IPS DF 4.7 (cell line): ENCODE data around the gene TTC33.
"Not testable (repeated sequence)": the region's sequence is repeated elsewhere in the genome, so short reads cannot be mapped to it uniquely, and the experiment has no call there.

Experiments used
- DNase-seq: peaks from one replicate; pipeline ENCODE4 v3.0.0-alpha.2; 2013; ENCODE audit warnings: low spot score; ENCODE audit errors: extremely low read depth

TTC33 gene

DNA sequence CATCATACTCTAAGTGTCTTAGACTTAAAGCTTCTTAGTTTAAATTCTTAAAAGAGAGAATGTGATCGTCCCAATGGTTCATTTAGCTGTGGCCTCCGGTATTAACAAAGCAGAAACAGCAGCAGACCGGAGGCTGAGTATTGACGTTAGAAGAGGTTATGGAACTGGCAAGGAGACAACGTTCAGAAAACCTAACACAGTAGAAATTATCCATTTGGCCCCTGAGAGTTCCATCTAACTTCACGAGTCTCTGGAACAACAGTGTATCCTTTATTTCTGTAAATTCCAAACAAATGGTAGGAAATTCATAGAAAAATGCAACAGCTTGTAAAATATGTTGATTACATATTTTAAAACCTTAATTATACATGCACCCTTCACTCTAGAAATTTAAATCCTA lies 183.4 kb downstream of the TTC33 start:
- DNase-seq, result no peak

DNA sequence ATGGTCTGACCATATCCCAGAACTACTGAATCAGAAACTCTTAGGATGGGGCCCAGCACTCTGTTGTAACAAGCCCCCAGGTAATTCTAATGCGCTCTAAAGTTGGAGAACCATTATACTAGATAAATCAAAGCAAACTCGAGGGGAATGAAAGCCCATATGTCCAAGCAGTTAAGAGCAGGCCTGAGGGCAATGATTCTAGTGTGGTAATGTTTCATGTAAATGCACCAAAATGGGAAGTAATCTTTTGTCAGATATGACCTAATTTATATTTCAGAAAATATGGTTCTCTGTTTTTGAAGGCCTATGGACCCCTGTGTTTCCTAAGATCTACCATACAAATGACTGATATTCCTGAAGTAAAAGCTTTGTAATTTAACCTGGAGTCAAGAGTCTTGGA lies 184.0 kb downstream of the TTC33 start:
- no peak for DNase-seq

DNA sequence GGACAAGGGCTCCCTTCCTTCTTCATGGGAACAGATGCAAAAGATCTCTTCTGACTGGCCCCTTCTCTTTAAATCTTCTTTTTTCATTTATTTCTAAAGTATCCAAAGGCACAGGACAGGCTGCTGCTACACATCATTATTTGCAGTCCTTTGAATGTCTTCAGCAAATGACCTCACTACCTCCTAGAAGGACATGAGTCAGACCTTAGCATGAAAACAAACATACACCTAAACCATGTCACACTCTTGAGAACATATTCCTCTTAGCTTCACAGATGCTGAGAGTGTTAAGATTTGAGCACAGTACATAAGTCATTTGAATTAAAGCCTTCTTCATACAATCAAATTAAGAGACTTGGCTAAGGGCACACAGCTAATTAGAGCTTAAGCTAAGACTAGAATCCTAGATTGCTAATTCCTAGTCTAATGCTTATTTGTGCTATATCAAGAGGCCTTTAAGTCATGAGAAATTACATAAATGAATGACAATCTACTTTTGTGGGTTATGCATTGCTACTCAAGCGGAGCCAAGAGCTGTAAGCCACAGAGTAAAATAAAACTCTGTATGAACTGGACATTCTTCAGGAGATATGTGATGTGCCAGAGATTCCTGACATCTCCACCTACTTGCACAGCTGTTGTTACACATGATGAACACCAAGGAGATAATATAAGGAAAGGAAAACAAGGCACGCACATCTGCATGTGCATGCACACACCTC lies 185.2 kb downstream of the TTC33 start:
- no peak for DNase-seq

DNA sequence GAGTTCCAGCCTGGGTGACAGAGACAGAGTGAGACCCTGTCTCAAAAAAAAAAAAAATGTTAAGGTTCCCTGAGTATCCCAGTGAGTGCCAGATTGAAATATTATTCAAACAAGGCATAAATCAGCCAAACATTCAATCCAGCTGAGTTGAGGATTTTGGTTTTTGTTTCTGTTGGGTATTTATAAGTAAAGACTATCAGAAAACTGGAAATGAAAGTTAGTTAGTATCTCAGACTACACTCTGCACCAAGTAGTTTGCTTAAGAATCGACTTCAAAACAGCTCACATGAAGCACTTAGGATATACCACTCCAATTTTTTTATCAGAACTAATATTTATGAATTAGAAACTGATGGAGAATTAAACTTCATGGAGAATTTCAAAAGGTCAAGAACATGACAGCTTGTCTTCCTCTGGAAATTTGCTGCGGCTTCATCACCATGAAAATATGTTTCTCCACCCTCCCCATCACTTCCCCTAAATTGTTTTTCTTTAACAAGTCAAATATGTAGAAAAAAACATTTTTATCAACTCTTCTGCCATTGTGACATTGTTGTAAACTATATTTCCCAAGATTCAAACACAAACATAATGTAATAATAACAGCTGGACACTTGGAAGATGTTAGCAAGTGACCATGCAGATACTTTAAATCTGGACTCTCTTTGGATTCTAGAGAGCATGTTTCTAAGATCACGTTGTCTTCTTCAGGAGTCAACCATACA lies 186.1 kb downstream of the TTC33 start:
- DNase-seq, result no peak

DNA sequence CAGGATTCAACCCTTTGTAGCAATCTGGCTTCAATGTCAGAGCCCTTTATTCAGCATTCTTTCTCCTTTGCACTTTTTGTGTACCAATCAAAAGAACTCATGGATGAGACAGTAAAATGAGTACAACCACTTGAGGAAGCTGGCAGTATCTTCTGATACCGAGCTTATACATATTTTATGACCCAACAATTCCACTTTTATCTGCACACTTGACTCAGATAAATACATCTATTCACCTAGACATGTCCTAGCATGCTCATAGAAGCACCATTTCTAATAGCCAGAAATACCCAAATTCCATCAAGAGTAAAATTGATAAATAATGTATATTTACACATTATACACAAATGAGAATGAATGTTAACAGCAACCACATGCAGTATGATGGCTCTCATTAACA lies 187.2 kb downstream of the TTC33 start:
- no peak for DNase-seq

DNA sequence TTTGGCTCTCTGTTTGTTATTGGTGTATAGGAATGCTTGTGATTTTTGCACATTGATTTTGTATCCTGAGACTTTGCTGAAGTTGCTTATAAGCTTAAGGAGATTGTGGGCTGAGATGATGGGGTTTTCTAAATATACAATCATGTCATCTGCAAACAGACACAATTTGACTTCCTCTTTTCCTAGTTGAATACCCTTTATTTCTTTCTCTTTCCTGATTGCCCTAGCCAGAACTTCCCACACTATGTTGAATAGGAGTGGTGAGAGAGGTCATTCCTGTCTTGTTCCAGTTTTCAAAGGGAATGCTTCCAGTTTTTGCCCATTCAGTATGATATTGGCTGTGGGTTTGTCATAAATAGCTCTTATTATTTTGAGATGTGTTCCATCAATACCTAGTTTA lies 192.6 kb downstream of the TTC33 start:
- DNase-seq, result not testable (repeated sequence)

DNA sequence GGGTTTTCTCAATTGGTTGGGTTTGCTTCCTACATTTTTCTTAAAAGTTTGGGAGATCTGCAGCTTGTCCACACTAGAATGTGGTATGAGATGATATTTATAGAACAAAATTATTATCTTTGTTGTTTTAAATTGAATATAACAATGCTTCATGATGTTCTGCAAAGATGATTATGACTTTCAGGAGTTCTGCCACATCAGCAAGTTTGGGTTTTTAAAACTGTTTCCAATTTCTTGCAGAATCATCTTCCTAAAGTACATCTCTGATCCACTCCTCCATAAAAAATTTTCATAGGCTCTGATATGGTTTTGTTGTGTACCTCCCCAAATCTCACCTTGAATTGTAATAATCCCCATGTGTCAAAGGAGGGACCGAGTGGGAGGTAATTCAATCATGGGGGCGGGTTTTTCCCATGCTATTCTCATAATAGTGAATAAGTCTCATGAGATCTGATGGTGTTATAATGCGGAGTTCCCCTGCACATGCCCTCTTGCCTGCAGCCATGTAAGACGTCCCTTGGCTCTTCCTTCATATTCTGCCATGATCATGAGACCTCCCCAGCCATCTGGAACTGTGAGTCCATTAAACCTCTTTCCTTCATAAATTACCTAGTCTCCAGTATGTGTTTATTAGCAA lies 195.2 kb downstream of the TTC33 start:
- DNase-seq, result no peak

DNA sequence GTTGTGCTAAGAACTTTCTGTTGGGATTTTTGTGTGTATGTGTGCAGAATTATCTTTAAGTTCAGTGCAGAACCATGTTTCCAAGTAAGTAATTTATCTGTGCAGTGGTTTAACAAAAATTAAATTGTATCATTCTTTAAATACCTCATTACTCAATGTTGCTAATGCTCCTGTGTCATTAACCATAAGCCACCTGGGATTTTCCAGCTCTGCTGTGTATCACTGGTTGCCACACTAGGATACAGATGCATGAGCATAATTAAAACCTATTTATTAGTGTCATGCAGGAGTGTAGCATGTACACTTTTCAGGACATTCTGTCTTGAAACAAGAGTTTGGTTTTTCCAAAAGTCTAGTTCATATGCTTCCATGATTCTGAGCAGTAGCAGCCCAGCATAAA lies 196.5 kb downstream of the TTC33 start:
- DNase-seq, result no peak

DNA sequence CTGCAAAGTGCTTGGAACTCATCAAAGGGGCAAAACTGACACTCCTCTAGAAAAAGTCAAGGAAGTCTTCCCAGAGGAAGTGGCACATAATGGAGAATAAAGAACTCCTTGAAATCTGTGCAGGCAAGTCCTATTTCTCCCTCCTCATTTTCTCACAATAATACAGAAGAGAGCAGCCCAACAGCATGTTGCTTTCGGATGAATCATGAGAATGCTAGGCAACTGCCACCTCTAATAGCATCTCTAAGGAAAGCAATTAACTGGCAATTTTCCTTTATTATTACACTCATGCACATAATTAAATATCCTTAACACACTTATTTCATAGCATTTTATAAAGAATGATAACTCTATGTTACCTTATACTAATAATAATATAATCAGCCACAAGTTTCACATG lies 198.3 kb downstream of the TTC33 start:
- no peak for DNase-seq

DNA sequence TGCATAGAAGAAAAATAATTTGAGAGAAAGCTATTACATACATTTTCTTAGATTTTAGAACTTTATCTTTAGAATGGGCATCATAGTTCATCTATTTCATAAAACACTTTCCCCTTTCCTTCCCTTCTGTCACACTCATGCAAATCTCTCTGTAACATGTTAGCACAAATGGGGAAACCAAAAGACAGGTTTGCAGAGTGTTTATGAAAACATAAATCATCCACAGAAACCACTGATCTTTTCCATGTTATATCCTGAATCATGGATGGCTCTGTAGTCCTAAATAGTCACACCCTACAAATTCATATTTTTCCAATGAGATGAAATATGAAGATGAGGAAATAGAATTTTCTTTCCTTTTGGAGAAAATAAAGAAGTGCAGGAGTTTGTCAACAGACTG lies 198.9 kb downstream of the TTC33 start:
- DNase-seq, result no peak

DNA sequence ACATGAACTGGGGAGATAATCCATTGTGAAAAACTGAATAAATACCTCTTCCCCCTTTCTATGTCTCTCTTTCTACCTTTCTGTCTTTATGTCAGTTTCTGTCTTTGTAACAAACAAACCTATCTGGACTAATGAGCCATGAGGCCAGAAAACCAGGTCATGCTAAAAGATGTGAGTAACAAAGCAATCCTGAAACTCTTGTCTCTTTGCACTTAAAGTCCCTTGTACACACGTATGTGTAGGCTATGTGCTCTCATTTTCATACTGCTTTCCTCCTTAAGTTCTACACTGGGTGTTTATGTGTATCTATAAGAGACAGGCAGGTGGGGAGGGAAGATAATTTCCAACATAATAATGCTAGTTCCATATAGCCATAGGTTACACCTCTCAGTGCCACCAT lies 199.9 kb downstream of the TTC33 start:
- DNase-seq, result no peak

DNA sequence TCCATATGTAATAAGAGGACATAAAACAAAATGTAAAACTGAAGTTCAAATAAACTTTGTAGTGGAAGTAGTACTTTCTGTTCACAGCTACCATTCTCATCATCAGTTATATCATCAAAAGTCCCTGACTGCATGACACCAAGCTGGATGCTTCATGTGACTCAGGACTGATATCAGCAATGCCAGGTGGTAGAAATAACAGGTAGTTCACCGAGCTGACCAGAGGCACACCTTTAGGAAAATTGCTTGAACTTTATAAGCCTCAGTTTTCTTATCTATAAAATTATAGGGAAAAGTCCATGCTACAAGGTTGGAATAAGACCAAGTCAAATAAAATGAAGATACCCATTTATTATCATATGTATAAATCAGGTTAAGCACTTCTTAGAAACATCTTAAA lies 200.9 kb downstream of the TTC33 start:
- no peak for DNase-seq

DNA sequence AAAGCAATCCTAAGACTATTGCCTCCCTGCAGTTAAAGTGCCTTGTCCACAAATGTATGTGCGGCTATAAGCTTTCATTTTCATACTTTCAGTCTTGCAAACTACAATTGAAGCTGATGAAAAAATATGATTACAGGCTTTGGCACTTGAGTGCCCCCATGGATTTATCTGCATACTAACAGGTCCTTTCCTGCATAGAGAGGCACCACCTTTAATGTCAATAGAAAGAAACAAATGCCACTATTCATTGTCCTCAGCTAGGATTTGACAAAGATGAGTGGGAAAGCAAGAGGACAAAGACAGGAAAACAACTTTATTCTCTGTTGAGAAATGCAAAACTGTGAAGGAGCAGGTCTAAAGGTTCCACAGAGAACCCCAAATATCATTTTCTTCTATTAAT lies 201.7 kb downstream of the TTC33 start:
- DNase-seq, result no peak

DNA sequence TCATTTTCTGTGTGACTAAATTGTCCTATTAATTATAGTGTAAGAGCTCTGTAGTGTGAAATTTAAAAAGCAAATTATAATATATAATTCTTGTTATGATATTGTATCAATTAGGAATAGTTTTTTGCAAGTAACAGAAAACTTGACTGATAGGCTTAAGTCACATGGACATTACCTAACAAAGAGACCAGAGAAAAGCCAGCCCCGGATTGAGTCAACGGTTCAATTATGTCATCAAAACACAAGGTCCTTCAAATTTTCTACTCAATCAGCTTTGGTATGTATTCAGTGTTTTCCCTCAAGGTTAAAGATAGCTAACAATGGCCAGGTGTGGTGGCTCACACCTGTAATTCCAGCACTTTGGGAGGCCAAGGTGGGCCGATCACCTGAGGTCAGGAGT lies 202.8 kb downstream of the TTC33 start:
- no peak for DNase-seq

DNA sequence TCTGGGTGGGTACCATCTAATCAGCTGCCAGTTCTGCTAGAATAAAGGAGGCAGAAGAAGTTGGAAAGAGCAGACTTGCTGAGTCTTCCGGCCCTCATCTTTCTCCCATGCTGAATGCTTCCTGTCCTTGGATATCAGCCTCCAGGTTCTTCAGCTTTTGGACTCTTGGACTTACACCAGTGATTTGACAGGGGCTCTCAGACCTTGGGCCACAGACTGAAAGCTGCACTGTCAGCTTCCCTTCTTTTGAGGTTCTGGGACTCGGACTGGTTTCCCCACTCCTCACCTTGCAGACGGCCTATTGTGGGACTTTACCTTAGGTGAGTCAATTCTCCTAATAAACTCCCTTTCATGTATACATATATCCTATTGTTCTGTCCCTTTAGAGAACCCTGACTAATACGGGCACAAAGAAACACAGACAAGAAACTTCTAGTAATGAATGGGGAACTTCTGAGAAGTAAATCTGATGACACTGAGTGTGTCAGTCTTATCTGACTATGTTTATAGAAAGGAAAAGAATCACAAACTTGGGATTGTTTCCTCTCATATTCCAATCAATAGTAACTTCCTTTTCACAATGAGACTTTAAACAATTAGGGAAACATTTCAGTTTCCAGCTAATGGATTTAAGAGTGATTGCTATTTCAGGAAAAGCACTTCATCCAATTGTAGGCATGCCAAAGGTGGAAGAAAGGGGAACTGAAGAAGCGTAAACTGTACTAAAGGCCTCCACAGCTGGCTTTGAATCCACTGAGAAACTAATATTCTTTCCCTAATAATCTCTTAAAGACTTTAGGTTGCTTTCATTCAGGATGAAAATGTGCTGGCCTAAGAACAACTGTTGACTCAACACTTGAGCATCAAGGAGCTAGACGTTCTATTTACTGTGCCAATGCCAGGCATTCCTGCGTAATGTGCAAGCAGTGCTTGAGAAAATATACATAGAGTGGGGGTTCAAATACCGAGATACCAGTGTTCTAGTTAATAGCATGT lies 204.0 kb downstream of the TTC33 start:
- DNase-seq, result no peak

DNA sequence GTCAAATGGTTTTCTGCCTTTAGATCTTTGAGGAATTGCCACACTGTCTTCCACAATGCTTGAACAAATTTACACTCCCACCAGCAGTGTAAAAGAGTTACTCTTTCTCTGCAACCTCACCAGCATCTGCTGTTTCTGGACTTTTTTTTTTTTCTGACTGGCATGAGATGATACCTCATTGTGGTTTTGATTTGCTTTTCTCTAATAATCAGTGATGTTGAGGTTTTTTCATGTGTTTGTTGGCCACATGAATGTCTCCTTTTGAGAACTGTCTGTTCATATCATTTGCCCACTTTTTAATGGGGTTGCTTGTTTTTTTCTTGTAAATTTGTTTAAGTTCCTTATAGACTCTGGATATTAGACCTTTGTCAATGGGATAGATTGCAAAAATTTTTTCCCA lies 205.3 kb downstream of the TTC33 start:
- DNase-seq, result no peak

DNA sequence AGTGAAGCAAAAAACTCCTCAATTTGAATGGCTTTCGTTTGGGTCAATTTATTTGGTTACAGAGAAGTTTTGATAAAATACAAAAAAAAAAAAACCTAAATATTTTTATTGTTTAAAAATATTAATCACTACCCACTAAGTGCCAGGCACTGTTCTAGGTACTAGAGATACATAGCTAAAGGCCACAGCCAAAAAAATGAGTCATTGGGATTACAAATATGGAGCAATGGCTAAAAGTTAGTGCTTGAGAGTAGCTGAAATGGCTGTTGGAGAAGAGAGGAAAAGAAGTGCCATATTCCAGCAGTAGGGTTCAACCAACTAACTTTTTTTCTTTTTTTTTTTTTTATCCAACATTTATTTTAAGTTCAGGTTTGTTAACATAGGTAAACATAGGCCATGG lies 206.1 kb downstream of the TTC33 start:
- no peak for DNase-seq

DNA sequence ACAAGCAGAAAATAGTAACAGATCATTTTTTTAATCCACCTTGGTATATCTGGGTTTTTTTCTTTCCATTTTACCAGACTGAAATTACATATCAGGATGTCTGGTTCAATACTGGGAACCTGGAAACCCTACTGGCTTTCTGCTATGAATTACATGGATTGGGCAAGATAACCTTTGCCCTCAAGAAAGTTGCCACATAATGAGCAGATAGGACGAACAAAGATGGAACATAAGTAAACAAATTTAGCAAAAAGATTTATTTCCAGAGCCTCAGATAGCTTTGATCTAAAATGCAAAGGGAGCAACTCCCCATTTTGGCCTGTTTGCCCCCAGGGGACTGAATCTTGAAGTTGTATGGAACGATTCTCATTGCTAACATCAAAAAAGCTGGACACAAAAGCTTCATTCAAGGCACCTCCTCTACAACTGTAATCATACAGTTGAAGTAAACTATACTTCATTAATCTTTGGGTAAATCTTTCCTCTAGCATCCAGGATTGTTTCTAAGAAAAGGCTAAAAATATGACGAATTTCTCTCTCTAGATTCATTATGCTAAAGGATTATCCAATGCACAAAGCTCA lies 207.7 kb downstream of the TTC33 start:
- no peak for DNase-seq

DNA sequence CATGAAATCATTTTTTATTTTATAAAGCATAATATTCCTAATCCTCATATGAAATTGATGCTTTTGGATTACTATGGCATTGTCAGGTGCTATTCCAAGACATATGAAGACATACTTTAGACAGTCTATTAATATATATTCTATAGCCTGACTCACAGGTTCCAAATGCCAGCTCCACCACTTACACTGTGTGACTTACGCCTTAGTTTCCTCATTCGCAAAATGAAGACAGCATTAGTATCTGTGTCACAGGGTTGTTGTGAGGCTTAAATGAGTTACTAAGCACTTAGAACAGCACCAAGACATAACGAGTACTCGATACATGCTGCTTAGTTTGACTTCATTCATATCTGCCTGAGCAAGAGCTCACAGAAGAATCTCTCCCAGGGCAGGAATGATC lies 208.2 kb downstream of the TTC33 start:
- DNase-seq, result no peak

DNA sequence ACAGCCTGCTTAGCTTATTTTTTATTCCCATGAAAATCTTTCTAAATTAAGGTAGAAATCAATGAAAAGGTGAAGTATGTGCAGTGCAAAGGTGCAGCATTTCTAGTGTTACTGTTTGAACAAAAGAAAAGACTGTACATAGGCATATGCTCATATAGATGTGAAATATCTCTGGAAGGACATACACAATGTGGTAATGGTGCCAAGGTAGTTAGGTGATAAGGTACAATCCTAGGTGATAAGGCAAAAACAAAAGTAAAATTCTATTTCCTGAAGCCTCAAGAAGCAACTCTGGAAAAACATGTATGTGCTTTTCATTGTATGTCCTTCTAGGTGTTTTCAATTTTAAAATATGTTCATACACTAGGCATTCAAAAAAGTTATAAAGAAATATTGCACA lies 215.5 kb downstream of the TTC33 start:
- DNase-seq, result no peak

DNA sequence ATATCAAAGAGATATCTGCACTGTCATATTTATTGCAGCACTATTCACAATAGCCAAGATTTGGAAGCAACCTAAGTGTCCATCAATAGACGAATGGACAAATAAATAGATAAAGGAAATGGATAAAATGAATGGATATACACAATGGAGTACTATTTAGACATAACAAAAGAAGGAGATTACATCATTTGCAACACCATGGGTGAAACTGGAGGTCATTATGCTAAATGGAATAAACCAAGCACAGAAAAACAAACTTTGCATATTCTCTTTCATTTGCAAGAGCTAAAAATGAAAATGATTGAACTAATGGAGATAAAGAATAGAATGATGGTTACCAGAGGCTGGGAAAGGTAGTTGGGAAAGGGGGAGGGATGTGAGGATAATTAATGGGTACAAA lies 231.1 kb downstream of the TTC33 start:
- no peak for DNase-seq
